Left ventricle myocardium inferior (tissue), 1 donor: ENCODE results near the gene MAGI1. TPM values are rescaled to one million over a fixed set of nuclear protein-coding genes. Genes with fewer than 3 reads are reported as not detected.

Source experiments
- DNase-seq: peaks from one replicate; pipeline ENCODE4 v3.0.0-alpha.2; 2020
- H3K27ac ChIP-seq: fragments of 200-600 bp; replicated peaks from 2 replicates; pipeline ENCODE4 v1.8.0; 2021
- H3K27me3 ChIP-seq: fragments of 200-600 bp; 2 replicates; pipeline ENCODE4 v1.8.0; 2021; ENCODE audit warnings: low read depth
- H3K36me3 ChIP-seq: fragments of 200-600 bp; 2 replicates; pipeline ENCODE4 v1.8.0; 2021
- H3K4me1 ChIP-seq: fragments of 200-600 bp; 2 replicates; pipeline ENCODE4 v1.8.0; 2021
- H3K4me3 ChIP-seq: fragments of 200-600 bp; 2 replicates; pipeline ENCODE4 v1.8.0; 2021; ENCODE audit warnings: mild to moderate bottlenecking, moderate library complexity
- H3K9me3 ChIP-seq: fragments of 200-600 bp; replicated peaks from 2 replicates; pipeline ENCODE4 v1.8.0; 2021
- CTCF ChIP-seq: fragments of 200-600 bp; IDR thresholded peaks from 2 replicates; pipeline ENCODE4 v1.8.0; 2021; ENCODE audit warnings: antibody characterized with exemption, mild to moderate bottlenecking, borderline replicate concordance
- intact Hi-C: fragments of 100-400 bp; cut with micrococcal nuclease; formaldehyde crosslinking; loops from one replicate; pipeline ENCODE4 v1.11.0; 2022
- total RNA-seq: library from RNA; stranded (reverse); fragmentation: NEBNext Ultra II Directional; extraction: Animal tissue kit (Norgen Biotek cat#: 25700); gene quantifications from one replicate; pipeline ENCODE4 v1.2.1, GENCODE V29; 2021
- donor health status: DM: no; HTN: yes; CAD: no; lungs with severe emphysema.

The MAGI1 gene
- total RNA-seq, 1 donor from 2014 or later = 36.6 TPM

DNA sequence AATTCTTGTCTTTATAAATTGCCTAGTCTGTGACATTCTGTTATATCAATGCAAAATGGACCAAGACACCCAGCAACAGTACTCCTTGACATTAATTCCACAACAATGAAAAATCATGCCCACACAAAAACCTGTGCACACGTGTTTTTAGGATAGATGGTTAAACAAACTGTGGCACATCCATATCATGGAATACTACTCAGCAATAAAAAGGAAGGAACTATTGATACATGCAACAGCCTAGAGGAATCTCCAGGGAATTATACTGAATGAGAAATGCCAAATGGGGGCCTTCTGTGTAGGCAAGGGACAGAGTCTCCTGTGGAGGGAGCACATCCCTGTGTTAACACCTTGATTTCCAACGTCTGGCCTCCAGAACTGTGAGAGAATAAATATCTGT, 388.5 kb downstream of the MAGI1 start:
- no peak for DNase-seq
- no peak overlapping the region for H3K27ac ChIP-seq
- no peaks in the 10 kb centered on the region for H3K36me3 ChIP-seq
- peaks cover 42% of the 10 kb centered on the region for H3K9me3 ChIP-seq
- peaks cover 8% of the 10 kb centered on the region for H3K4me1 ChIP-seq
- intact Hi-C loops = no loop called here
- no peak overlapping the region for H3K4me3 ChIP-seq
- no peak for TF ChIP-seq CTCF
- no peaks in the 10 kb centered on the region for H3K27me3 ChIP-seq

DNA sequence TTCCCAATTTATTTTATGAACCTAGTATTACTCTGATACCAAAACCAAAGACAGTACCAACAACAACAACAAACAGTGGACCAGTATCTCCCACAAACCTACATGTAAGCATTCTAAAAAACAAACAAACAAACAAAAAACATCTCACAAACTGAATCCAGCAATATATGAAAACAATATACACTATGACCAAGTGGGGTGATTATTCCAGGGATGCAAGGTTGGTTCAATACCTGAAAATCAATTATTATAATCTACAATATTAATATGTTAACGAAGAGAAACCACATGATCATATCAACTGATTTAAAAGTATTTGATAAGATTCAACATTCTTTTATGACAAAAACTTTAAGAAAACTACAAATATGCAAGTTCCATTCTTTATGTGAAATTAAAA, 391.3 kb downstream of the MAGI1 start:
- Histone ChIP-seq H3K9me3 (peaks cover 42% of the 10 kb centered on the region), H3K36me3 (no peaks in the 10 kb centered on the region)
- no peak for DNase-seq

GRCh38 chr3:65642883-65643282, 395.8 kb downstream of the MAGI1 start:
- intact Hi-C loops = no loop called here
- peaks cover 33% of the 10 kb centered on the region for H3K4me1 ChIP-seq
- DNase-seq = no peak
- peaks cover 23% of the 10 kb centered on the region for H3K9me3 ChIP-seq
- no peaks in the 10 kb centered on the region for H3K27me3 ChIP-seq
- H3K27ac ChIP-seq = peak overlapping the region; percentile 31
- H3K36me3 ChIP-seq = no peaks in the 10 kb centered on the region
- no peak overlapping the region for H3K4me3 ChIP-seq
- TF ChIP-seq CTCF = no peak

More for the DNA sequence above, 391.3 kb downstream of the MAGI1 start:
- H3K27ac ChIP-seq = no peak overlapping the region
- no peak for TF ChIP-seq CTCF
- peaks cover 15% of the 10 kb centered on the region for H3K4me1 ChIP-seq
- intact Hi-C loops = no loop called here
- no peak overlapping the region for H3K4me3 ChIP-seq
- H3K27me3 ChIP-seq = no peaks in the 10 kb centered on the region

- Histone ChIP-seq H3K4me1 (peaks cover 35% of the 10 kb centered on the region), H3K36me3 (no peaks in the 10 kb centered on the region), H3K4me3 (no peak overlapping the region), H3K27ac (no peak overlapping the region), H3K27me3 (no peaks in the 10 kb centered on the region), H3K9me3 (peaks cover 12% of the 10 kb centered on the region)
- no peak for TF ChIP-seq CTCF
- DNase-seq = no peak
- intact Hi-C loops = no loop called here
Measured at GRCh38 chr3:65641777-65642176, 396.9 kb downstream of the MAGI1 start.

DNA sequence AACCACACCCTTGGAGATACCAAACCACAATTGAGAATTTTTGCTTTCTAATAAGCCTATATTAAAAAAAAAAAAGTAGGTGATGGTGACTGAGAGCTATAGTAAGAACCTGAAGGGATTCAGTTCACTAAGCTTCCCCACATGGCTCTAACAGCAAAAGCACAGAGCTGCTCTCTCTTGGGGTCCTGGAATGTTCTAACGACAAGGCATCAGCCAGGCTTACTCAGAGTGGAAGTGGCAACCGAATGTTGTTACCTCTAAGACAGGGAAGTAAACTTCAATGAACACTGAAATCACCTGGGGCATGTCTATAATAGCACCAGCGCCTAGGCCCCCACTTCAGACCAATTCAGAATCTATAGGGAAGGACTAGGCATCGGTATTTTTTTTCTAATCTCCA, 397.7 kb downstream of the MAGI1 start:
- H3K4me1 ChIP-seq = peaks cover 42% of the 10 kb centered on the region
- intact Hi-C loops = no loop called here
- H3K4me3 ChIP-seq = no peak overlapping the region
- no peak overlapping the region for H3K27ac ChIP-seq
- H3K9me3 ChIP-seq = peaks cover 4% of the 10 kb centered on the region
- H3K27me3 ChIP-seq = no peaks in the 10 kb centered on the region
- no peaks in the 10 kb centered on the region for H3K36me3 ChIP-seq
- no peak for DNase-seq
- no peak for TF ChIP-seq CTCF

- intact Hi-C loops = no loop called here
- DNase-seq = no peak
- no peak overlapping the region for H3K27ac ChIP-seq
- H3K4me3 ChIP-seq = no peak overlapping the region
- H3K36me3 ChIP-seq = no peaks in the 10 kb centered on the region
- peaks cover 47% of the 10 kb centered on the region for H3K4me1 ChIP-seq
- no peaks in the 10 kb centered on the region for H3K9me3 ChIP-seq
- H3K27me3 ChIP-seq = no peaks in the 10 kb centered on the region
- no peak for TF ChIP-seq CTCF
Measured at GRCh38 chr3:65639444-65639843, 399.3 kb downstream of the MAGI1 start.
